Activated CD4-positive, alpha-beta T cell treated with anti-CD3 and anti-CD28 coated beads, Interleukin-2, amount 50 U/mL, for 1 hour (primary cell): ENCODE measurements around the gene FFAR4.
"Not testable (repeated sequence)": the region's sequence is repeated elsewhere in the genome, so short reads cannot be mapped to it uniquely, and the experiment has no call there.

ENCODE experiments used
- DNase-seq: peaks from one replicate; pipeline ENCODE4 v3.0.0-alpha.2; 2020

Gene FFAR4

GRCh38 chr10:93566435-93567276 is at the start of gene FFAR4:
Gene FFAR4 (plus strand): TSS chr10:93566665. CDS start chr10:93566721, 56 bp downstream.
- DNase-seq = no peak

GRCh38 chr10:93518531-93518930 is 47.9 kb upstream of the FFAR4 start:
- no peak for DNase-seq

GRCh38 chr10:93535293-93535692 is 31.2 kb upstream of the FFAR4 start:
- no peak for DNase-seq

DNA sequence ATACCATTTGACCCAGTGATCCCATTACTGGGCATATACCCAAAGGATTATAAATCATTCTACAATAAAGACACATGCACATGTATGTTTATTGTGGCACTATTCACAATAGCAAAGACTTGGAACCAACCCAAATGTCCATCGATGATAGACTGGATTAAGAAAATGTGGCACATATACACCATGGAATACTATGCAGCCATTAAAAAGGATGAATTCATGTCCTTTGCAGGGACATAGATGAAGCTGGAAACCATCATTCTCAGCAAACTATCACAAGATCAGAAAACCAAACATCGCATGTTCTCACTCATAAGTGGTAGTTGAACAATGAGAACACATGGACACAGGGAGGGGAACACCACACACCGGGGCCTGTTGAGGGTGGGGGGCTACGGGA is 25.6 kb upstream of the FFAR4 start:
- DNase-seq = not testable (repeated sequence)

- DNase-seq = no peak
These were observed 24.8 kb upstream of the FFAR4 start for GRCh38 chr10:93541402-93542357.

DNA sequence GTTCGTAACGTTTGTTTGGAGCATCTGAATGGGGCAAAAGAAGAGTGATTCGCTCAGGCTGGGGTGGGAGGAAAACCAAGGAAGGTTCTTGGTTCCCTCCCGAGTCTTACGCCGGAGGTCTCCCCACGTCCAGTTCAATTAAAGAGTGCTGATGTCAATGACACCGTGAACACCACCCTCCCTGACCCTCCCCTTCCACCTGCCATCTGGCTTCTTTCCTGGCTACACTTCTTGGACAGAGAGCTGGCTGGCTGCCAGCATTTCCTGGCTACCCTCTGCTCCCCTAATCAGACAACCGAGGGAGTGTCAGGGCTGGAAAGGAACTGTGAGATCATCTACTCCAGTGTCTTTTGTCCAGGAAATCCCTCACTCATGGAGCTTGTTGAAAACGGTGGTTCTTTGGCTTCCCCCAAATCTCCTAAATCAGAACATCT is 24.1 kb upstream of the FFAR4 start:
- DNase-seq = no peak

- DNase-seq = not testable (repeated sequence)
These were observed 19.5 kb upstream of the FFAR4 start for GRCh38 chr10:93546995-93547394.

DNA sequence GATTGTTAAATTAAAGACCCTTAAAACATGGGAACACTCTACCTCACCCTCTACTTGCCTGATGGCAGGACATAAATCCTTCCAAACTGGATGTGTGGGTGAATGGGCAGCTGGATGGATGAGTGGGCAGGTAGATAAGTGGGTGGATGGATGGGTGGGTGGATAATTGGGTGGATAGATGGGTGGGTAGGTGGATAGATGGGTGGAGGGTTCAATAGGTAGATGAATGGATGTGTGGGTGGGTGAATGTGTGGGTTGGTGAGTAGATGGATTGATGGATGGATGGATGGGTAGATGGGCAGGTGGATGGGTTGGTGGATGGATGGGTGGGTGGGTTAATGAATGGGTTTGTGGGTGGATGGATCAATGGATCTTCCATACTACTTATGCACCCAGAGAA is 18.9 kb upstream of the FFAR4 start:
- no peak for DNase-seq

DNA sequence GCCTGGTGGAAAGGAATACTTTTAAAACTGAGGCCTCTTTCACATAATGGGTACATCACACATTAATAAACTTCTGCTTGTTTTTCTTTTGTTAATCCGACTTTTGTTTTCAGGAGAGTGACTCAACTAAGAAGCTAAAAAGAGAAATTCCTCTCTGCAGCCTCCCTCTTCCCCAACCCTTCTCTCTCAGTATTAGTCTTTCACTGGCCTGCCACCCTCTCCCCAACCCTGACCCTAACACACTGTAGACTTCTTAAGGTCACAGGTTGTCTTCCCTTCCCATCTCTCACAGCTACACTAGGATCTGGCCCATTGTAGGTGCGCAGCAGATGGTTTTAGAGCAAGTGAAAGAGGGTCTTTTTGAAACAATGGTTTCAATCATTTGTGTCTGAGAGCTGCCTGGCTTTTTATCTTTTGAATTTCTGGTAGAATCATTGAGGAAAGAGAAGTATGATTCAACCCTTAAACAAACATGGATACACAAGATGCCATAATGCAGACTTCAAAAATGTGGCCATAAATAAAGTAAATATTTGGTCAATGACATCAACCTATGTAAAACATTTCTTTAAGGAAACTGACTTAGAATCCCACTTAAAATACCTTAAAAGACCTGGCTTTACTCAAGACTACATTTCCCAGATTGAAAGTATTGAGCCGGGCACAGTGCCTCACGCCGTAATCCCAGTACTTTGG is 17.9 kb upstream of the FFAR4 start:
- DNase-seq = no peak

DNA sequence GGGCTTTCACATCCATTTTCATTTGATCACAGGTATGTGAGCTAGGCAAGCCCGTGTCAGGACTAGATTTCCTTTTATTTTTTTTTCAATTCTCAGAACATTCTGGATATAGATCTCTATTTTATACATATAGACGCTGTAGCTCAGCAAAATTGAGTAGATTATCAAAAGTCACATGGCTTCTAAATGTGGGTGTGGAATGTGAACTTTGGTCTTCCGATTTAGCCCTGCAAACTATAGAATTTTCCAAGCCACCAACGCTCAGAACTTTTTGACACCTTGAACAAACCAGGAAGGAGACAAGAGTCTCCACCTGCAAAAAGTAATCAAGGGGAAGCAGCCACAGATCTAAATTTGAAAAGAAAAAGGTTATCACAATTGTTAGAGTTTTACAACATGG is 15.9 kb upstream of the FFAR4 start:
- no peak for DNase-seq

- no peak for DNase-seq
These were observed 13.7 kb upstream of the FFAR4 start for GRCh38 chr10:93552780-93553179.

DNA sequence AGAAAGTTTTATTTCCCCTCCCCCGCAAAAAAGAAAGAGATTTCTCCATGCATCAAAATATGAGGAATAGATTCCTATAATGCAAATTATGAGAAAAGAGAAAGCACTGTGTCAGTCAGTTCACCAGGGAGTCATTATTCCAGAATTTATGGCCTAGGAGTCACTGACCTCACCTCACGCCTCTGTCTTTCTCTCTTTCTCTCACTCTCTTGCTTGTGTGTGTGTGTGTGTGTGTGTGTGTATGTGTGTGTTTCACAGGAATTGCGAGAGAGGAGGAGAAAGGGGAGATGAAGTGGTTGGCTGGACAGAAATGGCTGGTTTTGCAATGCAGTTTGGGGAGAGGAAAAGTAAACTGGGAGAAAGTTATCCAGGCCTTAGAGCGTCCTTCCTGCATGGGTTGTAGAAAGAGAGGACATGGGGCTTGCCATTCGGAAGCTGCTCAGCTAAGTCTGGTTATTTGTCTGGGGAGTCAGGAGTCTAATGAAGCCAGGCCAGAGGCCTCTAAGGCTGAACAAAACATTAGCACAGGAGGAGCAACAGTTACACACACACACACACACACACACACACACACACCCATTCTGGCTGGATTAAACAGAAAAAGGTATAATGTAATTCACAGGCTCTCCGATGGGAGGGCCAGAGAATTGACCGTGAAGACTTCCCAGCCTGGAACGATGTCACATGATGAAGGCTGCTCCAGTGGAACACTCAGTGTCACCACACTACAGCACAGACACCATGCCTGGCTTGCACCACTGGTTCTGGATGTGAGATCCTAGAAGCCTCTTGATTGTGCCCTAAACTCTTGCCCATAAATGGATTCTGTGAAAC is 12.8 kb upstream of the FFAR4 start:
- DNase-seq = no peak

- no peak for DNase-seq
These were observed 12.2 kb upstream of the FFAR4 start for GRCh38 chr10:93554316-93554663.

DNA sequence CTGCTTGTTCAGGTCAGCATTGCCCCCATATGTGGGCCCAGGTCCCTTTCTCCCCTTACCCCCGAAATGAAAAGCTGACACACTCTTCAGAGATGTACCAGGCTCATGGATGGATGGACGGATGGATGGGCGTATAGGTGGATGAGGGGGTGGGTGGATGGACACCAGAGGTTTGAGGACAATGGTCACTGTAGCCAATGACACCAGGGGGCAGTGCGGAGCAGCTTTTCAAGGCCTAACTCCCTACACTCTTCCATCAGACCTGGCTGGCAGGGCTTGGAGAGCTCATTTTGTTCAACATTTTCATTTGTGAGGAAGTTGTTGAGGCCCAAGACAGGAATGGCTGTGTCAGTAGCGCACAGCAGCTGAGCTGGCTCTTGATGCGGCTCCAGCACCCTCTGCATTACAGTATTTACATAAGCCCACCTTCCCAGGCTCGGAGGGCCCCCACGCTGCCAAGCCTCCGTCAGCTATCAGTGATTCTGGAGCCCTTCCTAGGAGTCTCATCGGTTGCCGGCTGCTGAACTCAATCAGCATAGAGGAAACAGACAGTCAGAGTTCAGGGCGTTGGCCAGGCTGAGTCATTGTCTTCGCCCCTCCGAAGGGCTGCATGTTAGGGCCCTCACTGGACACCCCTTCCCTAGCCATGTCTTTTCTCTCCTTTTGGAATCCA is 11.6 kb upstream of the FFAR4 start:
- DNase-seq = peak; percentile 18

DNA sequence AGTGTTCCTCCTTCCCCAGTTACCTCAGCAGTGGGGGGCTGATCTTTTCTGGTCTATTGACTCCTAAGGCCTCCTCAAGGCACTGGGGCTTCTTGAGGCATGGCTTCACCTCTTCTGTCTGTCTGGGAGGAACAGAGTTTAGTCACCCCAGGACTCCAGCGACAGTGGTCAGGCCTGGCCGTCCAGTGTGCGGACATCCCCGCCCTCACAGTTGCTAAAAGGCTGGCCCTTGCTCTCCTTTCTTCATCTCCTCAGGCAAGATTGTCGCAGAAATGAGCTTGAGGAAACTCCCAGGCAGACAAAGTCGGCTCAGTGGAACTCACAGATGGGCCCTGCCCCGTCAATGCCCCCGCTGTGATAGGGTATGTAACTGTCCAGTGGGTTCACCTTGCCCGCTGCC is 7.0 kb upstream of the FFAR4 start:
- DNase-seq = no peak

DNA sequence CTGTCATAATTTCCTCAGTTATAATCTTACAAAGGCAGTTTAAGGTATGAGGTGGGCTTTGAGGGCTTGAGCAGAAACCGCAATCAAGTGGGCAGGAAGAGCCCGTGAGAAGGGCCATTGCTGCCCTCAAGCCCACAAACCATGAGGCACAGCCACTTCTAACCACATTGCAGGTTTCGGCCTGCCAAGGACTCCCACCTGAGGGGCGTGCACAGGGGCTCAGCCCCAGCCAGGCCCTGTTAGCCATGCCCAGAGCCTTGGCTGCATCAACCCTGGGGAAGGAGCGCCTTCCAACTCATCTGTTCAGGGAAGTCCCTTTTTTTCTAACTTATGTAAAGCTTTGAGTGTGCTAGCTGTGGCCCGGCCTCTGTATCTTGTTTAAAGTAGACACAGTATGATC is 5.9 kb upstream of the FFAR4 start:
- no peak for DNase-seq

- no peak for DNase-seq
These were observed 1.0 kb upstream of the FFAR4 start for GRCh38 chr10:93565446-93565845.

GRCh38 chr10:93567277-93568104 is 1.0 kb downstream of the FFAR4 start:
- DNase-seq = no peak

DNA sequence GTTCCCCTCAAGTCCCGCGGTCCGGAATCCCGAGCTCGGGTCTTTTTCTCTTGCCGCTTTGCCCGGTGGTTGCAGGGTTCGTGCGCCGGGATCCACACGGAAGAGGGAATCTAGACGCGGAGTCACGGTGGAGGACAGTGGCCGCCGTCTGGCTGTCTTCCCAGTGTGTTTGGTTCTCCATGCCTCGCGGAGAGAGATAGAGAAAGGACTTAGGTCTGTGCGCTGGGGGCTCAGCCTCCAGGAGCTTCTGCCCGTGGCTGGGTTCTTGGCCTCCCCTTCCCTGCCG is 1.6 kb downstream of the FFAR4 start:
- DNase-seq = no peak

DNA sequence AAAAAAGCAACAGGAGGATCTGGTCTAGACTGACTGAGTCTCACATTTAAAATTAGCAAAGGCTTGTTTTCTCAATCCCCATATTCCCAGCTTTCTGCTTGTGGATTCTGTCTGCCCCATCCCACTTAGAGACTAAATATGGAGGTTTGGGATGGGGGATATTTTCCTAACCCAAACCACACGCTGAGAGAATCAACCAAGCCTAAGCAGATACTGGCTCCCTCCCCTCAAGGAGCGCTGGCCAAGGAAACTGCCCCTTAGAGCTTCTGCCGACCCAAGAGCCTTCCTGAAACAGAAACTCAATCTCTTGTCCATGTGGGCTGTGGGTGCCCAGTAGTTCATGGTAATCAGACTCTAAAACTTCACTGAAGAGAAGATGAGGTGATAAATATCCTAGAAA is 3.9 kb downstream of the FFAR4 start:
- no peak for DNase-seq

DNA sequence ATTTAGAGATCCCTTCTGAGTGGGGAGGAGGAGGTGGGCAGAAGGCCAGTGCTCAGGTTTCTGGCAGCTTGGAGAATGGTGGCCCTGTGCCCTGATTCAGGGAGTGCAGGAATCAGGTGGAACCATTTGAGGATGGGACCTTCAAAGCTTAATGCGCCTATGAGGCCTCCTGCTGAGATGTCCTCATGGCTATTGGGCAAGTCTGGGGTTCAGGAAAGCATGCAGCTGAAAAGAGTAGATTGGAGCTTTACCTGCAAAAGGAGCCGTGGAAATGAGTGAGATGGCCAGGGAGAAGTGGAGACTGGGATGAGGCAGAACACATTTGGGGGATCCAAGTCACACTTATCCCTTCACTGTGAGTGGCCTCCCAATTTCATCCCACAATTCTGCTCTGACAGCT is 6.1 kb downstream of the FFAR4 start:
- no peak for DNase-seq
